ENCODE measurements around the gene DMAC2.
A peak's percentile ranks its signal among the peaks of the same experiment; 100 is the strongest.
"Not testable (repeated sequence)": the region's sequence is repeated elsewhere in the genome, so short reads cannot be mapped to it uniquely, and the experiment has no call there.

DMAC2 gene

GRCh38 chr19:41399525-41399924 lies 40.2 kb downstream of the DMAC2 start:
- no peak for FAIRE-seq
- no peak for DNase-seq (ENCODE audit: low spot score)

- DNase-seq (ENCODE audit: low spot score) (no peak), FAIRE-seq (no peak)
Measured at GRCh38 chr19:41399091-41399490, 40.6 kb downstream of the DMAC2 start.

GRCh38 chr19:41398598-41398997 lies 41.1 kb downstream of the DMAC2 start:
- FAIRE-seq, result no peak
- no peak for DNase-seq (ENCODE audit: low spot score)

GRCh38 chr19:41398050-41398418 lies 41.7 kb downstream of the DMAC2 start:
- DNase-seq (ENCODE audit: low spot score) (no peak), FAIRE-seq (no peak)

- FAIRE-seq (peak; percentile 87), DNase-seq (ENCODE audit: low spot score) (peak; percentile 98)
Measured at GRCh38 chr19:41397086-41398049, 42.3 kb downstream of the DMAC2 start, which contains the start of the genes BCKDHA and EXOSC5. Gene BCKDHA, plus strand, starts transcription at chr19:41397818. Its CDS starts 10 bp downstream, at chr19:41397828. Gene EXOSC5, minus strand, starts transcription at chr19:41397359. Its CDS starts 31 bp downstream, at chr19:41397328.

- no peak for FAIRE-seq
- no peak for DNase-seq (ENCODE audit: low spot score)
Measured at GRCh38 chr19:41395355-41395754, 44.4 kb downstream of the DMAC2 start.

GRCh38 chr19:41392775-41393174 lies 46.9 kb downstream of the DMAC2 start:
- FAIRE-seq (no peak), DNase-seq (ENCODE audit: low spot score) (no peak)

- FAIRE-seq (no peak), DNase-seq (ENCODE audit: low spot score) (no peak)
Measured at GRCh38 chr19:41391618-41392017, 48.1 kb downstream of the DMAC2 start.

GRCh38 chr19:41386442-41386841 lies 53.3 kb downstream of the DMAC2 start:
- FAIRE-seq, result no peak

GRCh38 chr19:41384351-41384750 lies 55.4 kb downstream of the DMAC2 start:
- FAIRE-seq, result peak; percentile 34
- DNase-seq (ENCODE audit: low spot score), result peak; percentile 23

More at GRCh38 chr19:41386442-41386841, 53.3 kb downstream of the DMAC2 start:
- DNase-seq (ENCODE audit: low spot score), result no peak

- DNase-seq (ENCODE audit: low spot score); FAIRE-seq: not testable (repeated sequence)
Measured at GRCh38 chr19:41381536-41381935, 58.2 kb downstream of the DMAC2 start.
